Hair follicle dermal papilla cell (primary cell): Measurements from ENCODE around the gene CXCL16. TPM values are rescaled to one million over a fixed set of nuclear protein-coding genes. Genes with fewer than 3 reads are reported as not detected.

ENCODE experiments used
- total RNA-seq: library from RNA; depleted of rRNA; stranded (reverse); fragments of >200 nt; gene quantifications from 2 replicates; pipeline ENCODE4 v1.2.3, GENCODE V29; 2012

The CXCL16 gene
- total RNA-seq: 0.97 and 1.1 TPM in 2 replicates

GRCh38 chr17:4739122-4740024 is at the start of gene CXCL16, which contains the start of gene ZMYND15:
Gene CXCL16, minus strand, starts transcription at chr17:4739928. Its CDS starts 589 bp downstream, at chr17:4739339.
Gene ZMYND15, plus strand, starts transcription at chr17:4739833. Its CDS starts 716 bp downstream, at chr17:4740549.

DNA sequence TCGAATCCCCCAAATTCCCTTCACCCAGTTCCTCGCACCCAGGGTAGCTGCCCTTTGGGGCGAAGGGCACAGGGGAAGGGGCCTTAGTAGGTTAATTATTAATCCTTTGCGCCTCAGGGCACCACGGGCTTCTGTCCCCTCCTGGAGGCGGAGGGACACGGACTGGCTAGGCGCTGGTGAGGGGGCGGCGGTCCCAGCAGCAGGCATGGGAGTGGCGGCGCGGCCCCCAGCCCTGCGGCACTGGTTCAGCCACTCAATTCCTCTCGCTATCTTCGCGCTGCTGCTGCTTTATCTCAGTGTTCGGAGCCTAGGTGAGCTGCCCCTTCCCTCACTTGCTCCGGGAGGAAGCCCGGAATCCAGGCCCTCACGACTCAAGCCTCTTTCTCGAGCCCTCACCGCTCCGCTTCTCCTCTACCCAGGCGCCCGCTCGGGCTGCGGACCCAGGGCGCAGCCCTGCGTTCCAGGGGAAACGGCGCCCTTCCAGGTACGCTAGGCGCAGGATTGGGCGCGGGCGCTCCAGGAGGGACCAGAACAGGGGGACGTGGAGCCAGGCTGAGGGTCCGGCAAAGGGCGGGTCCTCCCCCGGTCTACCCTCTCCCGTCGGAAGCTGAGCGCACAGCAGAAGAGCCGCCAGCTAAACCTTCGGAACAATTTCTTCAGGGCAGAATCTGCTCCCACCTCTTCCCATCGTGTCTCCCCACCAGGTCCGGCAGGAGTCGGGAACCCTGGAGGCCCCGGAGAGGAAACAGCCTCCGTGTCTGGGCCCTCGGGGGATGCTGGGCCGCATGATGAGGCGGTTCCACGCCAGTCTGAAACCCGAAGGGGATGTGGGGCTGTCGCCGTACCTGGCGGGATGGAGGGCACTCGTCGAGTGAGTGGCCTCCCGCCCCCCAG is 49.3 kb upstream of the CXCL16 start, which contains the start of gene GLTPD2:
GLTPD2 (plus strand) TSS at position 158 of the 894 bp plus-strand sequence; CDS start at position 206, 48 bp downstream.

GRCh38 chr17:4786106-4786511 is 46.4 kb upstream of the CXCL16 start, which contains the start of gene VMO1:
Gene VMO1, minus strand, starts transcription at chr17:4786364. Its CDS starts 12 bp downstream, at chr17:4786352.

GRCh38 chr17:4771519-4772234 is 31.9 kb upstream of the CXCL16 start, which contains the start of gene TM4SF5:
Gene TM4SF5, plus strand, starts transcription at chr17:4771886. Its CDS starts 37 bp downstream, at chr17:4771923.

DNA sequence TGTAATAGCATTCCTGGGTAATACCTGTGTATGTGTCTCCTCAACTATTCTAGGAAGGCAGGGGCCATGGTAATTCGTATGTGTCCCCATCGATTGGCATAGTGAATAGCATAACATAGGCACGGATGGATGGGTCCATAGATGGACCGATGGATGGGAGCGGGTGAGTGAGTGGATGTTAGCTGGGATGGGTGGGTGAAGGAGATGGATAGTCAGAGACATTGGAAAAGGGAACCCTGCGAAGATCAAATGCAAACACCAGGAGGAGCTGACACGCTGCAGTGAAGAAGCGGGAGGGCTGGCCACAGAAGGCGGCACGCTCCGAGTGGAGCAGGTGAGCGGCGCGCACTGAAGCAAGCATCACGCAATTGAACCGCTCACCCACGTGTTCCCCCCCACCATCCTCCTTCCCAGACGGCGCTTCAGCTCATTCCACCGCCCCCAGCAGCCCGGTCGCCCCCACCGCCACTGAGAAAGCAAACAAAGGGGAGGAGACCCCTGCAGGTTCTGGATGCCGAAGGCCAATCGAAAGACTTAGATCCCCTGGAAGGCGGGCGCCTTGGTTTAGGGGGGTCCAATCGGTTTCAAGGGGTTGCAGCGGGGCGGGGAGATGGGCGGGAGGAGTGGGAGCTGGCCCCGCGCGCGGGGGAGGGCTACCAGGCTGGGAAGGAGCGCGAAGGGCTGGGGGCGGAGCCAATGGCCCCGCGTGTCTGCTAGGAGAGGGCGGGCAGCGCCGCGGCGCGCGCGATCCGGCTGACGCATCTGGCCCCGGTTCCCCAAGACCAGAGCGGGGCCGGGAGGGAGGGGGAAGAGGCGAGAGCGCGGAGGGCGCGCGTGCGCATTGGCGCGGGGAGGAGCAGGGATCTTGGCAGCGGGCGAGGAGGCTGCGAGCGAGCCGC is 29.7 kb downstream of the CXCL16 start, which contains the start of gene ARRB2:
ARRB2 (plus strand) TSS at position 839 of the 899 bp plus-strand sequence. CDS start 90 bp downstream, outside the sequence.

Other genes with a start within 250 kb of the CXCL16 start
- gene SPNS2, start 241.0 kb downstream of the CXCL16 start, total RNA-seq: 0.16 TPM in 1 of 2 replicates, not detected in the other
- gene MYBBP1A, start 184.5 kb downstream of the CXCL16 start, total RNA-seq: 51.1 and 62.3 TPM in 2 replicates
- not detected in 2 replicates for gene GGT6, start 179.4 kb downstream of the CXCL16 start, total RNA-seq
- gene SMTNL2, start 155.4 kb downstream of the CXCL16 start, total RNA-seq: not detected in 2 replicates
- gene ALOX15, start 98.2 kb downstream of the CXCL16 start, total RNA-seq: not detected in 2 replicates
- 25.0 and 31.2 TPM in 2 replicates for gene PELP1, start 35.8 kb downstream of the CXCL16 start, total RNA-seq
- gene ARRB2, start 29.3 kb downstream of the CXCL16 start, total RNA-seq: 7.0 and 9.2 TPM in 2 replicates
- gene MED11, start 8.5 kb downstream of the CXCL16 start, total RNA-seq: 10.5 and 12.4 TPM in 2 replicates
- gene ZMYND15, start 95 bp downstream of the CXCL16 start, total RNA-seq: not detected in 2 replicates
- gene TM4SF5, start 32.0 kb upstream of the CXCL16 start, total RNA-seq: not detected in 2 replicates
- 0.16 TPM in 1 of 2 replicates, not detected in the other for gene VMO1, start 46.4 kb upstream of the CXCL16 start, total RNA-seq
- gene GLTPD2, start 49.0 kb upstream of the CXCL16 start, total RNA-seq: not detected in 2 replicates
- gene PSMB6, start 56.2 kb upstream of the CXCL16 start, total RNA-seq: 82.6 and 119 TPM in 2 replicates
- 24.3 and 30.6 TPM in 2 replicates for gene PLD2, start 67.2 kb upstream of the CXCL16 start, total RNA-seq
- 44.8 and 45.9 TPM in 2 replicates for gene MINK1, start 93.4 kb upstream of the CXCL16 start, total RNA-seq
- gene C17orf107, start 159.6 kb upstream of the CXCL16 start, total RNA-seq: 4.4 and 5.8 TPM in 2 replicates
- gene CHRNE, start 163.2 kb upstream of the CXCL16 start, total RNA-seq: 4.7 and 5.8 TPM in 2 replicates
- not detected in 2 replicates for gene GP1BA, start 192.3 kb upstream of the CXCL16 start, total RNA-seq
- 42.9 and 49.8 TPM in 2 replicates for gene SLC25A11, start 200.1 kb upstream of the CXCL16 start, total RNA-seq
- 18.1 and 20.1 TPM in 2 replicates for gene RNF167, start 200.3 kb upstream of the CXCL16 start, total RNA-seq
- 321 and 412 TPM in 2 replicates for gene PFN1, start 208.6 kb upstream of the CXCL16 start, total RNA-seq
- 0.81 and 3.6 TPM in 2 replicates for gene ENO3, start 211.2 kb upstream of the CXCL16 start, total RNA-seq
- 23.6 and 30.2 TPM in 2 replicates for gene SPAG7, start 227.9 kb upstream of the CXCL16 start, total RNA-seq
- 12.3 and 17.7 TPM in 2 replicates for gene CAMTA2, start 247.7 kb upstream of the CXCL16 start, total RNA-seq